ENCODE results near the gene HYOU1.

Gene HYOU1

DNA sequence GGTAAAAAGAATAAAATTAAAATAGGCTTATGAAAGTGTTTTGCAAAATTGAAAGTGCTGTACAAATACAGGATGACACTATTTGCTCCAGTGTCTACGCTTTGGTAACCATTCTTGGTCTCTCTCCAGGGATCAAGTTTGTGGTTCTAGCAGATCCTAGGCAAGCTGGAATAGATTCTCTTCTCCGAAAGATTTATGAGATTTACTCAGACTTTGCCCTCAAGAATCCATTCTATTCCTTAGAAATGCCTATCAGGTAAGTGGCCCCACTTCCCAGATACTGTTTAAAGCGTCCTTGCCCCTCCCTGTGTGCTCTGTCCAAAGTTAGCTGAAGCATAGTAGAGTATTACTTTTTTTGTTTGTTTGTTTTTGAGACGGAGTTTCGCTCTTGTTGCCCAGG is 35.4 kb downstream of the HYOU1 start:
- peak overlapping the region; percentile 96 for H3K27ac ChIP-seq
- TF ChIP-seq, protein P1, sequence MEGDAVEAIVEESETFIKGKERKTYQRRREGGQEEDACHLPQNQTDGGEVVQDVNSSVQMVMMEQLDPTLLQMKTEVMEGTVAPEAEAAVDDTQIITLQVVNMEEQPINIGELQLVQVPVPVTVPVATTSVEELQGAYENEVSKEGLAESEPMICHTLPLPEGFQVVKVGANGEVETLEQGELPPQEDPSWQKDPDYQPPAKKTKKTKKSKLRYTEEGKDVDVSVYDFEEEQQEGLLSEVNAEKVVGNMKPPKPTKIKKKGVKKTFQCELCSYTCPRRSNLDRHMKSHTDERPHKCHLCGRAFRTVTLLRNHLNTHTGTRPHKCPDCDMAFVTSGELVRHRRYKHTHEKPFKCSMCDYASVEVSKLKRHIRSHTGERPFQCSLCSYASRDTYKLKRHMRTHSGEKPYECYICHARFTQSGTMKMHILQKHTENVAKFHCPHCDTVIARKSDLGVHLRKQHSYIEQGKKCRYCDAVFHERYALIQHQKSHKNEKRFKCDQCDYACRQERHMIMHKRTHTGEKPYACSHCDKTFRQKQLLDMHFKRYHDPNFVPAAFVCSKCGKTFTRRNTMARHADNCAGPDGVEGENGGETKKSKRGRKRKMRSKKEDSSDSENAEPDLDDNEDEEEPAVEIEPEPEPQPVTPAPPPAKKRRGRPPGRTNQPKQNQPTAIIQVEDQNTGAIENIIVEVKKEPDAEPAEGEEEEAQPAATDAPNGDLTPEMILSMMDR (conservative IDR thresholded peaks at IDR 0.05) = no peak

DNA sequence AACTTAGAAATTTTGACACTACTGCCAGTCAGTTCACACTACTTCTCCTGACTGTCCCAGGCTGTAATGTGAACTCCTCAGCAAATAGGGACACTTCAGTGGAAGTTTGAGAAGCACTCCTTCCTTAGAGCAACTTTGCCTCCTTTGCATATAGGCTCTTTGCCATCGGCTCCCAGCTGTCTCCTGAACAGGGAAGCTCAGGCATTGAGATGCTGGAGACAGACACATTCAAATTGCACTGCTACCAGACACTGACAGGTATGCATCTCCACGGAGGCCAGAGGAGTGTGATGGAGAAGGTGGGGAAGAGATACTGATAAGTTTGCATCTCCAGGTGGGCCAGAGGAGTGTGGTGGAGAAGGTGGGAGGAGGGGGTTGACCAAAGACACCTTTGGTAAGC is 37.0 kb downstream of the HYOU1 start:
- TF ChIP-seq, protein P1 (conservative IDR thresholded peaks at IDR 0.05) = no peak
- H3K27ac ChIP-seq = peak overlapping the region; percentile 96

DNA sequence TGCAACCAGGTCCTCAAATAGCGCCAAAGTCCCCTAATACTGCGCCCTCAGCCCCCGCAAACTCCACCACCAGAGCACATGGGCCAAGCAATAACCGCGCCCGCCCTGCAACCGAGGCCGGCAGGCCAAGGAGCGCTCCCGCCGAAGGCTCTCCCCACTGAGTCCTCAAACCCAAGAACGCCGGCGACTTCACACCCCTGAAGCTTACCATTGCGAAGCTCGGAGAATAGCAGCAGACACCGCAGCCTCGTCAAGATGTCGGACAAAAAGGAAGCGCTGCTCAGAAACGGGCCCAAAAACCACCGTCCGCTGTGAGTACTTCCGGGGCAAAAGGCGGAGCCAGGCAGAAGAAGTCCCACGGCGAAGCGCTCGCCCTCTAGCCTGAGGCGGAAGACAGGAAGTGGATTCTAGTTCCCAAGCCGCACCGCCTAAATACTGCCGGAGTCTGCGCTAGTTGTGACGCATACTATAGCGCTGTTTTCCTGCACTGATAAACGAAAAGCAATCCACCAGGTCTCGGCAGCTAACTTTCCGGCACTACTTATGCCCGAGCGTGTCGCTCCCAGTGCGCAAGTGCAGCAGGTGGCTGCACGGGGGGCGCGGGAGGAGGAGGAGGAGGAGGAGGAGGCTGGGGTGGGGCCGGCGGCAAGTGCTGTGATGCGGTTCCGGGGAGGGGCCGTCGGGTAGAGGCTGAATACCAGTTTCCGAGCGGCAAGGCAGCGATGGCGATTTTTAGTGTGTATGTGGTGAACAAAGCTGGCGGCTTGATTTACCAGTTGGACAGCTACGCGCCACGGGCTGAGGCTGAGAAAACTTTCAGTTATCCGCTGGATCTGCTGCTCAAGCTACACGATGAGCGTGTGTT is 38.7 kb downstream of the HYOU1 start, which contains the start of the genes RPS25 and TRAPPC4:
Gene RPS25, minus strand, starts transcription at position 270 of the 865 bp plus-strand sequence. Its CDS starts 59 bp downstream, at position 211.
Gene TRAPPC4, plus strand, starts transcription at position 693 of the 865 bp plus-strand sequence. Its CDS starts 30 bp downstream, at position 723.
- TF ChIP-seq, protein P1 (conservative IDR thresholded peaks at IDR 0.05) = no peak; the same call in 1 of the 2 replicates
- peak within 1 kb of the TSS; percentile 96 for H3K27ac ChIP-seq

DNA sequence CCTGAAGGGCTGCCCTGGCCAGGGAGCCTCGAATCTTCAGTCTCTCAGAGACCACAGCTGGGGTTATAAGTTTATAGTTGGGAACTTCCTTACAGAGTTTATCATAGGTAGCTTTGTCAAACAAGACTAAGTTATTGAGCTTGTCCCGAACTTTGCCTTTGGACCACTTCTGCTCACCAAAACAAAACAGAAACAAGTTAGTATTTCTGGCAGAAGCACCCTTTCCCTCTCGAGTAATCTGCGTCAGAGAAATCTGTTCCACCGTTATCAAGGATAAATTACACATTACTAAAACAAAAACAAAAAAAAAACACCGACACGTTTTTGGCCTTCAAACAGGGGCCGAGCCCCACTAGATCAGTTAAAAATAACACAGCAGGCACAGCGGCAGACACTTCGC is 39.6 kb downstream of the HYOU1 start:
- peak overlapping the region; percentile 96 for H3K27ac ChIP-seq

DNA sequence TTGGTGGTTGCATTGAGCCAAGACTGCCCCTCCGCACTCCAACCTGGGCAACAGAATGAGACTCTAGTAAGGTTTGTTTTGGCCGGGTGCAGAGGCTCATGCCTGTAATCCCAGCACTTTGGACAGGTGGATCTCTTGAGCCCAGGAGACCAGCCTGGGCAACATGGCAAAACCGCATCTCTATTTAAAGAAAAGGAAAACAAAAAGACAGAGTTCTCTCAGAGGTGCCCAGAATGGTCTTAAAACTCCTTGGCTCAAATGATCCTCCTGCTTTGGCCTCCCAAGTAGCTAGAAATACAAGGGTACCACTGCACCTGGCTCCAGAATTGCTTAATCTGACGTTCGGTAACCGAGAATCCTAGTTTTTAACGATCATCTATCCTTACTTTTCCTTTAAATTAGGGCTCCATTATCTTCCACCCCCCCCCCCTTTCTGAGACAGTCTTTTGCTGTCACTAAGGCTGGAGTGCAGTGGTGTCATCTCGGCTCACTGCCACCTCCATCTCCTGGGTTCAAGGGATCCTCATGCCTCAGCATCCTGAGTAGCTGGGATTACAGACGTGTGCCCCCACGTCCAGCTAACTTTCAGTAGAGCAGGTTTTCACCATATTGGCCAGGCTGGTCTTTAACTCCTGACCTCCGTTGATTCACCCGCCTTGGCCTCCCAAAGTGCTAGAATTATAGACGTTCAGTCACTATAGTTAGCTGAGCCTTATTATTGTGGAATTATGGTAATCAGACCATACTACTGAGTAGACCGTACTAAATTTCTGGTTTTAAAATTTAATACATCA is 40.6 kb downstream of the HYOU1 start:
- TF ChIP-seq, protein P1 (conservative IDR thresholded peaks at IDR 0.05) = no peak
- H3K27ac ChIP-seq = peak overlapping the region; percentile 96

DNA sequence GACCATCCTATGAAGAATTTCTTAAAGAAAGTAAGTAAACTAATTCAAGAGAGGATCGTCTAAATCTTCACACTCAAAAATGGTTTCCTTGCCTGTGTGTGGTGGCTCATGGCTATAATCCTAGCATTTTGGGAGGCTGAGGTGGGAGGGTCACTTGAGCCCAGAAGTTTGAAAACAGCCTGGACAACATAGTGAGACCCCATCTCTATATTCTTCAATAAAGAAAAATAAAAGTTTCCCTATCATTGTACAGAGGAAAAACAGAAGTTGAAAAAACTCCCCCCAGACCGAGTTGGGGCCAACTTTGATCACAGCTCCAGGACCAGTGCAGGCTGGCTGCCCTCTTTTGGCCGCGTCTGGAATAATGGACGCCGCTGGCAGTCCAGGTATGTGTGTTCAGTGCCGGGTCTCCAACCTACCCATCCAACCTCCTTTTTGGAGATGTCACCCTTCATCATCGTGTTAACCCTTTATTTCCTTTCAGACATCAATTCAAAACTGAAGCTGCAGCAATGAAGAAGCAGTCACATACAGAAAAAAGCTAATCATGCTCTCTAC is 41.9 kb downstream of the HYOU1 start:
- TF ChIP-seq, protein P1 (conservative IDR thresholded peaks at IDR 0.05) = peak; percentile 48
- peak overlapping the region; percentile 96; the same call in 1 of the 2 replicates for H3K27ac ChIP-seq

DNA sequence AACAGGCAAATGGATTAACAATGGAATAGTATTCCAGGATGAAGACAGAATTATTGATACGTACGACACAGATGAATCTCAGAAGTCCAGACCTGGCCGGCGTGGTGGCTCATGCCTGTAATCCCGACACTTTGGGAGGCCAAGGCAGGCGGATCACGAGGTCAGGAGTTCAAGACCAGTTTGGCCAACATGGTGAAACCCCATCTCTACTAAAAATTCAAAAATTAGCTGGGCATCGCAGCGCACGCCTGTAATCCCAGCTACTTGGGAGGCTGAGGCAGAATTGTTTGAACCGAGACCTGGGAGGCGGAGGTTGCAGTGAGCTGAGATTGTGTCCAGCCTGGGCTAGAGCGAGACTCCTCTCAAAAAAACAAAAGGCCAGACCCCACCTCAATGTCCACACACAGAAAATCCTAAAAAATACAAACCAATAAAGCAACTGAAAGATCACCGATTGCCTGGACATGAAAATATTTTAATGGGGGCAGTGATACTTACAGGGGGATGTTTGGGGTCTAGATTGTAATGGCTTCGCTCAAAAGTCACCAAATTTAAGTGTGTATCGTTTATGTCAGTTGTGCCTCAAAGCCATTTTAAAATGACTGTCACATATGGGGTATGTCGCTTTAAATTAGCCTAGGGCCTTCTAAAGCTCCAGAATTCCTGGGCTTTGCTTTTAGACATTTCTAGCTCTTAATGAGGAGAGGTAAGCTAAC is 42.6 kb downstream of the HYOU1 start:
- H3K27ac ChIP-seq = no peak overlapping the region; the same call in 1 of the 2 replicates
- TF ChIP-seq, protein P1 (conservative IDR thresholded peaks at IDR 0.05) = no peak

Data from VCaP (cell line).